CD4-positive, CD25-positive, alpha-beta regulatory T cell (primary cell): Measurements from ENCODE around the gene GTF3C1. TPM values are rescaled to one million over a fixed set of nuclear protein-coding genes. Genes with fewer than 3 reads are reported as not detected.
A peak's percentile ranks its signal among the peaks of the same experiment; 100 is the strongest.

Experiments
- ATAC-seq, 2 donors: fragments of 150-1000 bp; cut with Tn5 transposase; one replicate each; pipeline ENCODE4 v1.10.0; 2021; ENCODE audit warnings: low read depth in 2 of 2, moderate number of reproducible peaks in 2 of 2, moderate library complexity in 1 of 2
- DNase-seq, 3 donors: peaks; one replicate each; pipeline versions ENCODE4 v3.0.0 to v3.0.0-alpha.2; 2012 to 2022; ENCODE audit warnings: mixed read lengths in 1 of 3
- H3K27ac ChIP-seq: one replicate; pipeline ENCODE4 v1.7.0; 2013; ENCODE audit warnings: mild to moderate bottlenecking, low read length; ENCODE audit not compliant: insufficient read depth, poor library complexity, severe bottlenecking
- H3K27me3 ChIP-seq: one replicate; pipeline ENCODE4 v1.7.0; 2013; ENCODE audit warnings: low read length; ENCODE audit not compliant: control insufficient read depth, insufficient read depth
- H3K36me3 ChIP-seq: one replicate; pipeline ENCODE4 v1.7.0; 2013; ENCODE audit warnings: mild to moderate bottlenecking, low read length, moderate library complexity; ENCODE audit not compliant: control insufficient read depth, insufficient read depth
- H3K4me1 ChIP-seq: 2 replicates; pipeline ENCODE4 v1.7.0; 2013; ENCODE audit warnings: mild to moderate bottlenecking, low read length; ENCODE audit not compliant: insufficient read depth, control insufficient read depth, poor library complexity, severe bottlenecking
- H3K4me3 ChIP-seq: one replicate; pipeline ENCODE4 v1.7.0; 2013; ENCODE audit warnings: low read depth, mild to moderate bottlenecking, low read length, moderate library complexity
- H3K9me3 ChIP-seq, 2 experiments: 1 replicate in 1 of 2; 2 replicates in 1 of 2; pipeline ENCODE4 v1.7.0; 2013; ENCODE audit warnings: low read length in 2 of 2, mild to moderate bottlenecking in 1 of 2, moderate library complexity in 1 of 2; ENCODE audit not compliant: control insufficient read depth in 2 of 2
- H3K27ac Mint-ChIP-seq, 3 donors: one replicate each; pipeline ENCODE4 v1.8.0; 2020 to 2022; ENCODE audit warnings: mild to moderate bottlenecking in 3 of 3, mixed read lengths in 3 of 3, moderate library complexity in 2 of 3
- H3K27me3 Mint-ChIP-seq: one replicate; pipeline ENCODE4 v1.8.0; 2022; ENCODE audit warnings: mild to moderate bottlenecking, mixed read lengths
- H3K36me3 Mint-ChIP-seq: one replicate; pipeline ENCODE4 v1.8.0; 2020; ENCODE audit warnings: mixed read lengths
- H3K4me1 Mint-ChIP-seq, 4 donors: one replicate each; pipeline ENCODE4 v1.8.0; 2020 to 2022; ENCODE audit warnings: mixed read lengths in 4 of 4, mild to moderate bottlenecking in 1 of 4
- H3K4me3 Mint-ChIP-seq, 4 donors: one replicate each; pipeline ENCODE4 v1.8.0; 2020 to 2022; ENCODE audit warnings: mild to moderate bottlenecking in 4 of 4, mixed read lengths in 4 of 4, moderate library complexity in 3 of 4
- H3K9me3 Mint-ChIP-seq, 7 donors: one replicate each; pipeline ENCODE4 v1.8.0; 2020 to 2022; ENCODE audit warnings: mixed read lengths in 7 of 7, mild to moderate bottlenecking in 3 of 7, moderate library complexity in 2 of 7
- polyA plus RNA-seq, 4 donors: library from polyadenylated mRNA; unstranded; fragments of 300-500 nt; fragmentation: Illumina TruSeq; gene quantifications; one replicate each; pipeline ENCODE4 v1.2.3, GENCODE V29; 2021
- total RNA-seq: library from RNA; stranded (reverse); gene quantifications from one replicate; pipeline ENCODE4 v1.2.3, GENCODE V29; 2022

The GTF3C1 gene
- total and polyA plus RNA-seq, 5 donors from 2014 or later, result 14.9 to 57.2 (median 21.2) TPM

DNA sequence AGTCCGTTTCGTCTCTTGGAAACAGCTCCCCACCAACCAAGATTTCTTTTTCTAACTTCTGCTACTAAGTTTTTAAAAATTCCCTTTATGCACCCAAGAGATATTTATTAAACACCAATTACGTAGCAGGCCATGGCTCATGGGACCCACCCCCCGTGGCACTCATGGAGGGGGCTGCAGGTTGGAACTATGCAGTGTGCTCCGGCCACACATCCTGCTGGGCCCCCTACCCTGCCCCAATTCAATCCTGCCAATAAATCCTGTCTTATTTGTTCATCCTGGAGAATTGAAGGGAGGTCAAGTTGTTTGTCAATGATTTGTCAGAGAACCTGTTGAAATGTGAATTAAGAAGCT, 99.5 kb downstream of the GTF3C1 start:
- Histone ChIP-seq H3K36me3 (peaks cover 19% of the 10 kb centered on the region), H3K4me3 (peak overlapping the region; percentile 48), H3K9me3 (no peaks in the 10 kb centered on the region), H3K27me3 (no peaks in the 10 kb centered on the region), H3K4me1 (peaks cover 63% of the 10 kb centered on the region), H3K27ac (peak overlapping the region; percentile 82)
- DNase-seq (no peak), ATAC-seq (no peak)
- Mint-ChIP-seq H3K4me3 (peak overlapping the region; percentile 56 to 88 (median 81)), H3K4me1 (peaks cover 14 to 90% (median 43%) of the 10 kb centered on the region in 4 donors), H3K27me3 (no peaks in the 10 kb centered on the region), H3K9me3 (peaks cover 0 to 6% (median 0%) of the 10 kb centered on the region in 7 donors), H3K27ac (peak overlapping the region; percentile 90 to 96 (median 91)), H3K36me3 (peaks cover 25% of the 10 kb centered on the region)

DNA sequence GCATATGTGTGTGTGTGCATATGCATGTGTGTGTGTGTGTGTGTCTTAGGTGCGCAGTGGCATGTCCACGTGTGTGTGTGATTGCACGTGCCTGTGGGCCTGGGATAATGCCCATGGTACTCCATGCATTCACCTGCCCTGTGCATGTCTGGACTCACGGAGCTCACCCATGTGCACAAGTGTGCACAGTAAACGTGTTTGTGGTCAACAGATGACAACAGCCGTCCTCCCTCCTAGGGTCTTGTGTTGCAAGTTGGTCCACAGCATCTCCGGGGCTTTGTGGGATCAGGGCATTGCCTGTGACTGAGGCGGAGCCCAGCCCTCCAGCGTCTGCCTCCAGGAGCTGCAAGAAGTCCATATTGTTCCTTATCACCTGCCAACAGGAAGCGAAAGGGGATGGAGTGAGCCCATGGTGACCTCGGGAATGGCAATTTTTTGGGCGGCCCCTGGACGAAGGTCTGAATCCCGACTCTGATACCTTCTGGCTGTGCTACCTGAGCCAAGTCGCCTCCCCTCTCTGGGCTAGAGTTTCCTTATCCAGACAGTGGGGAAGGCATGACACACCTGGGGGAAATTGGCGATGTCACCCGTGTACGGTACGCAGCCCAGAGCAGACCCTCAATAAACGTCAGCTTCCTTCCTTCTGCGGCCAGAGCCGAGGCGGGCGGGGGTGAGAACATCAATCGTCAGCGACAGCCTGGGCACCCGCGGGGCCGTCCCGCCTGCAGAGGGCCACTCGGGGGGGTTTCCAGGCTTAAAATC, 100.1 kb downstream of the GTF3C1 start:
- Mint-ChIP-seq H3K4me1 (peaks cover 14 to 92% (median 44%) of the 10 kb centered on the region in 4 donors), H3K4me3 (peak overlapping the region; percentile 56 to 88 (median 81)), H3K9me3 (peaks cover 0 to 6% (median 0%) of the 10 kb centered on the region in 7 donors), H3K36me3 (peaks cover 31% of the 10 kb centered on the region), H3K27ac (peak overlapping the region; percentile 90 to 96 (median 91)), H3K27me3 (no peaks in the 10 kb centered on the region)
- peak overlapping the region; percentile 82 for H3K27ac ChIP-seq
- DNase-seq (peak; percentile 53 to 77 (median 69)), ATAC-seq (peak; percentile 16 to 29)
- H3K36me3 ChIP-seq, result peaks cover 25% of the 10 kb centered on the region
- no peaks in the 10 kb centered on the region for H3K27me3 ChIP-seq
- peak overlapping the region; percentile 48 for H3K4me3 ChIP-seq
- H3K4me1 ChIP-seq, result peaks cover 65% of the 10 kb centered on the region
- peaks cover 3% of the 10 kb centered on the region in 2 experiments for H3K9me3 ChIP-seq

DNA sequence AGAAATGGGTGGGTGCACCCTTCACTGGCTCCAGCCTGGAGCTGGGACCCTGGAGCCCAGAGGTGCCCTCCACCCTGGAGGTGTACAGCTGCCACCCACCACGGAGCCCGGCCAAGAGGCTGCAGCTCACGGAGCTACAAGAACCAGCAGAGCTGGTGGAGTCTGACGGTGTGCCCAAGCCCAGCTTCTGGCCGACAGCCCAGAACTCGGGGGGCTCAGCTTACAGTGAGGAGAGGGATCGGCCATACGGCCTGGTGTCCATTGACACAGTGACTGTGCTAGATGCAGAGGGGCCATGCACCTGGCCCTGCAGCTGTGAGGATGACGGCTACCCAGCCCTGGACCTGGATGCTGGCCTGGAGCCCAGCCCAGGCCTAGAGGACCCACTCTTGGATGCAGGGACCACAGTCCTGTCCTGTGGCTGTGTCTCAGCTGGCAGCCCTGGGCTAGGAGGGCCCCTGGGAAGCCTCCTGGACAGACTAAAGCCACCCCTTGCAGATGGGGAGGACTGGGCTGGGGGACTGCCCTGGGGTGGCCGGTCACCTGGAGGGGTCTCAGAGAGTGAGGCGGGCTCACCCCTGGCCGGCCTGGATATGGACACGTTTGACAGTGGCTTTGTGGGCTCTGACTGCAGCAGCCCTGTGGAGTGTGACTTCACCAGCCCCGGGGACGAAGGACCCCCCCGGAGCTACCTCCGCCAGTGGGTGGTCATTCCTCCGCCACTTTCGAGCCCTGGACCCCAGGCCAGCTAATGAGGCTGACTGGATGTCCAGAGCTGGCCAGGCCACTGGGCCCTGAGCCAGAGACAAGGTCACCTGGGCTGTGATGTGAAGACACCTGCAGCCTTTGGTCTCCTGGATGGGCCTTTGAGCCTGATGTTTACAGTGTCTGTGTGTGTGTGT, 100.9 kb downstream of the GTF3C1 start:
- ATAC-seq, result no peak
- Mint-ChIP-seq H3K36me3 (peaks cover 37% of the 10 kb centered on the region), H3K4me1 (peaks cover 14 to 84% (median 44%) of the 10 kb centered on the region in 4 donors), H3K27me3 (no peaks in the 10 kb centered on the region), H3K27ac (peak overlapping the region; percentile 90 to 96 (median 94)), H3K4me3 (peak overlapping the region in 1 of 4 donors; percentile 74), H3K9me3 (peaks cover 0 to 6% (median 0%) of the 10 kb centered on the region in 7 donors)
- Histone ChIP-seq H3K36me3 (peaks cover 33% of the 10 kb centered on the region), H3K27ac (peak overlapping the region; percentile 82), H3K4me3 (no peak overlapping the region), H3K27me3 (no peaks in the 10 kb centered on the region), H3K4me1 (peaks cover 65% of the 10 kb centered on the region), H3K9me3 (peaks cover 10% of the 10 kb centered on the region in 2 experiments)
- no peak for DNase-seq

DNA sequence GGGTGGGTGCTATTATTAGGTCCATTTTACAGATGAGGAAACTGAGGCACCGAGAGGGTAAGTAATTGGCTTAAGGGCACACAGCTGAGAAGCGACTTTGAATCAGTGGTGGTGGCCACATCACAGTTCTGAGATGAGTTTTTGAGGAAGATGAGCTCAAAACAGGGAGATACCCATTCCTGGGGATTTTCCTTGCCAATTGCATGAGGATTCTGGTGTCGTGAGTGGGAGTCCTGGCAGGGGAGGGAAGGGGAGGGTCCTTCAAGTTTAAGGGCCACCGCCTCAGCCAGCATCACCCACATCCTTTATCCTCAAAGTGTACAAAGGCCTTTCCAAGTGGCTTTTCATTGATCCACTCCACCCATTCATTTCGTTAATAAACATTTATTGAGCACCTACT, 102.4 kb downstream of the GTF3C1 start:
- DNase-seq (no peak), ATAC-seq (no peak)
- Mint-ChIP-seq H3K36me3 (peaks cover 48% of the 10 kb centered on the region), H3K9me3 (peaks cover 0 to 11% (median 0%) of the 10 kb centered on the region in 7 donors), H3K27me3 (no peaks in the 10 kb centered on the region), H3K27ac (peak overlapping the region in 2 of 3 donors; percentile 94 to 96), H3K4me1 (peaks cover 8 to 76% (median 38%) of the 10 kb centered on the region in 4 donors), H3K4me3 (peak overlapping the region; percentile 16 to 78 (median 72))
- Histone ChIP-seq H3K27ac (peak overlapping the region; percentile 76), H3K4me3 (no peak overlapping the region), H3K9me3 (peaks cover 10 to 11% of the 10 kb centered on the region in 2 experiments), H3K27me3 (no peaks in the 10 kb centered on the region), H3K4me1 (peaks cover 65% of the 10 kb centered on the region), H3K36me3 (peaks cover 46% of the 10 kb centered on the region)

DNA sequence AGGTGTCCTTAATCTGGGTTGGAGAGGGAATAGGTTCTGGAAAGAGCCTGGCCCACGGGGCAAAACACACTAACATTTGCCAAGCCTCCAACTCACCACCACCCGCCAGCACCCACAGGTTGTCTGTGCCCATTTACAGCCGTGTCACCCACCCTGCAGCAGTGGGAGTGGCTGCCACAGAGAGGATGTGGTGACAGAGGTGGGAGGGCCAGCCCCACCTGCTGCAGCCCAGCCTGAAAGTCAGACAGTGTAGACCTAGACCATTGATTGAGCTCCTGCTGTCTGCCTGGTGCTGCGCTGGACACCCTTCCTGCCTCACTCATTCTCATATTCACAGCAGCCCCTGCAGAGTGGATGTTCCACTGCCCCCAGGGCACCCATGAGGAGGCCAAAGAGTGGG, 103.0 kb downstream of the GTF3C1 start:
- Histone ChIP-seq H3K27ac (peak overlapping the region; percentile 76), H3K27me3 (no peaks in the 10 kb centered on the region), H3K9me3 (peaks cover 10 to 11% of the 10 kb centered on the region in 2 experiments), H3K4me3 (peak overlapping the region; percentile 32), H3K36me3 (peaks cover 50% of the 10 kb centered on the region), H3K4me1 (peaks cover 65% of the 10 kb centered on the region)
- Mint-ChIP-seq H3K27me3 (no peaks in the 10 kb centered on the region), H3K36me3 (peaks cover 51% of the 10 kb centered on the region), H3K27ac (peak overlapping the region; percentile 90 to 96 (median 94)), H3K9me3 (peaks cover 0 to 11% (median 0%) of the 10 kb centered on the region in 7 donors), H3K4me1 (peaks cover 8 to 71% (median 36%) of the 10 kb centered on the region in 4 donors), H3K4me3 (peak overlapping the region; percentile 16 to 78 (median 72))
- ATAC-seq, result peak; percentile 98 to 99
- peak; percentile 74 to 95 (median 87) for DNase-seq

DNA sequence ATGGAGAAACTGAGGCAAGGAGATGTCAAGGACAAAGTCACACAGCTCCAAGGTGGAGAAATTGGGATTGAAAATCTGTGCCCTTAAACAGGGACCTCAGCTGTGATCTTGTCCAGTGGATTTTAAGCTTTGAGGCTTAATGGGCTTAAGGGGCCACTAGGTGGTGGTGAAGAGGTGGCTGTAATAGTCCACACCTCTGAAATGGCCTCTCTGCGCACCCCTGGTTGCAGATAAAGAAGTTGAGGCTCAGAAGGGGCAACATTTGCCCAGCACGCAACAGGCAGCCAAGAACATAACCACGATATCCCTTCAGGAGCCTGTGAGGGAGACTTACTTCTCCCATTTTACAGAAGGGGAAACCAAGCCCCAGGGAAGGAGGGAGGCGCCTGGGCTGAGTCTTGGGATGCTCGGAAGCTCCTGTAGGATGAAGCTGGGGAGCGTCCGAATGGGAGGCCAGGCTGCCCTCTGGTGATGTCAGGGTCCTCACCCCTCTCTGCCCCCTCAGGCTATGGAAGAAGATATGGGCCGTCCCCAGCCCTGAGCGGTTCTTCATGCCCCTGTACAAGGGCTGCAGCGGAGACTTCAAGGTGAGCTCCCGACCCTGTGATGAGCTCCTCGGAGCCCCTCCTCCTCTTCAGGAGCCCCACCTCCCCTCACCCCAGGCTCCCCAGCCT, 104.1 kb downstream of the GTF3C1 start:
- H3K9me3 Mint-ChIP-seq, result peaks cover 0 to 11% (median 0%) of the 10 kb centered on the region in 7 donors
- H3K27ac Mint-ChIP-seq, result peak overlapping the region; percentile 87 to 96 (median 94)
- peaks cover 56% of the 10 kb centered on the region for H3K36me3 Mint-ChIP-seq
- peaks cover 8 to 64% (median 32%) of the 10 kb centered on the region in 4 donors for H3K4me1 Mint-ChIP-seq
- DNase-seq (no peak), ATAC-seq (no peak)
- Histone ChIP-seq H3K27me3 (no peaks in the 10 kb centered on the region), H3K9me3 (peaks cover 10 to 11% of the 10 kb centered on the region in 2 experiments), H3K4me3 (no peak overlapping the region), H3K36me3 (peaks cover 60% of the 10 kb centered on the region), H3K4me1 (peaks cover 56% of the 10 kb centered on the region), H3K27ac (peak overlapping the region; percentile 76)
- peak overlapping the region in 3 of 4 donors; percentile 71 to 78 (median 72) for H3K4me3 Mint-ChIP-seq
- H3K27me3 Mint-ChIP-seq, result no peaks in the 10 kb centered on the region

DNA sequence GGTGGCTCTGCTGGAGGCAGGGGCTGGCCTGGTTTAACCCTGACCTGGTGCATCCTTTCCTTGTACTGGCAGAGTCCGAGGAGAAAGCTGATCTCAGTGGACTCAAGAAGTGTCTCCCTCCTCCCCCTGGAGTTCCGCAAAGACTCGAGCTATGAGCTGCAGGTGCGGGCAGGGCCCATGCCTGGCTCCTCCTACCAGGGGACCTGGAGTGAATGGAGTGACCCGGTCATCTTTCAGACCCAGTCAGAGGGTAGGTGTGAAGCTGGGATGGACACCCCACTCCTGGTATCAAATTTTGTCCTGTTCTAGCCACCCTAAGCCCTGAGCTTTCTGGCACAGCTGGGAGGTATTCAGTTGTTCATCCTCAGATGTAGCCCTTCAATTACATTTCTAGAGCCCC, 105.2 kb downstream of the GTF3C1 start:
- H3K36me3 ChIP-seq, result peaks cover 71% of the 10 kb centered on the region

More for the DNA sequence above, 105.2 kb downstream of the GTF3C1 start:
- no peak overlapping the region for H3K4me3 Mint-ChIP-seq
- H3K4me1 Mint-ChIP-seq, result peaks cover 4 to 54% (median 22%) of the 10 kb centered on the region in 4 donors
- Histone ChIP-seq H3K4me1 (peaks cover 45% of the 10 kb centered on the region), H3K9me3 (peaks cover 10 to 11% of the 10 kb centered on the region in 2 experiments), H3K27me3 (no peaks in the 10 kb centered on the region), H3K27ac (no peak overlapping the region), H3K4me3 (no peak overlapping the region)
- peaks cover 54% of the 10 kb centered on the region for H3K36me3 Mint-ChIP-seq
- ATAC-seq (no peak), DNase-seq (no peak)
- H3K27ac Mint-ChIP-seq, result peak overlapping the region in 1 of 3 donors; percentile 60
- H3K27me3 Mint-ChIP-seq, result no peaks in the 10 kb centered on the region
- H3K9me3 Mint-ChIP-seq, result peaks cover 0 to 11% (median 0%) of the 10 kb centered on the region in 7 donors
